H1 (cell line): ENCODE data around the gene RNF144A. TPM values are rescaled to one million over a fixed set of nuclear protein-coding genes. Genes with fewer than 3 reads are reported as not detected.

ENCODE experiments used
- CTCF ChIA-PET: fragments of 300-600 bp; sonication (Branson Sonifier 250); formaldehyde crosslinking; loops from one replicate; lab custom pipeline; 2021; ENCODE audit not compliant: partially characterized antibody; lab: Charles Lee
- POLR2A ChIA-PET: fragments of 300-600 bp; sonication (Branson Sonifier 250); formaldehyde crosslinking; loops from one replicate; lab custom pipeline; 2021; ENCODE audit warnings: inconsistent platforms; ENCODE audit not compliant: partially characterized antibody; lab: Charles Lee
- DNase-seq, 2 experiments: peaks; one replicate each; pipeline versions ENCODE4 v3.0.0 to v3.0.0-alpha.2; 2010 to 2022; ENCODE audit warnings: low spot score in 2 of 2, low read depth in 1 of 2, mixed read lengths in 1 of 2
- FAIRE-seq: peaks from 2 replicates; lab custom pipeline; 2011; peaks lifted over from hg19 to GRCh38; lab: Jason Lieb, UNC
- H2AFZ ChIP-seq: 2 replicates; pipeline ENCODE4 v1.8.1; 2012; ENCODE audit warnings: low read length, inconsistent platforms
- H2AK5ac ChIP-seq: 2 replicates; pipeline ENCODE4 v1.6.1; 2013; ENCODE audit warnings: low read depth, low read length
- H2BK120ac ChIP-seq: replicated peaks from 2 replicates; pipeline ENCODE3; 2013; ENCODE audit warnings: low read depth, low read length, inconsistent platforms
- H2BK12ac ChIP-seq: 2 replicates; pipeline ENCODE4 v1.6.1; 2013; ENCODE audit warnings: low read depth, low read length
- H2BK15ac ChIP-seq: 2 replicates; pipeline ENCODE4 v1.6.1; 2013; ENCODE audit warnings: low read length
- H2BK20ac ChIP-seq: 2 replicates; pipeline ENCODE4 v1.6.1; 2013; ENCODE audit warnings: low read length
- H2BK5ac ChIP-seq: 2 replicates; pipeline ENCODE4 v1.6.1; 2013; ENCODE audit warnings: low read depth, low read length
- H3K14ac ChIP-seq: 2 replicates; pipeline ENCODE4 v1.6.1; 2013; ENCODE audit warnings: inconsistent platforms; ENCODE audit not compliant: insufficient read length
- H3K18ac ChIP-seq: 2 replicates; pipeline ENCODE4 v1.6.1; 2013; ENCODE audit warnings: low read length; ENCODE audit errors: extremely low read depth
- H3K23ac ChIP-seq: 2 replicates; pipeline ENCODE4 v1.6.1; 2013; ENCODE audit warnings: inconsistent platforms; ENCODE audit not compliant: insufficient read length
- H3K23me2 ChIP-seq: 2 replicates; pipeline ENCODE4 v1.6.1; 2013; ENCODE audit warnings: low read depth, low read length
- H3K27ac ChIP-seq: 2 replicates; pipeline ENCODE4 v1.6.1; 2011; ENCODE audit warnings: low read depth, low read length, inconsistent platforms
- H3K27me3 ChIP-seq, 4 experiments: replicated peaks in 1 of 4; 1 replicate in 1 of 4; 2 replicates in 3 of 4; pipeline versions ENCODE4 v1.6.1 to v1.8.1; 2011 to 2013; ENCODE audit warnings: low read length in 3 of 4, mild to moderate bottlenecking in 3 of 4, inconsistent platforms in 2 of 4, mixed read lengths in 2 of 4, moderate library complexity in 1 of 4; ENCODE audit not compliant: control insufficient read depth in 3 of 4, insufficient read depth in 3 of 4; ENCODE audit errors: extremely low read depth in 1 of 4
- H3K36me3 ChIP-seq, 4 experiments: 2 replicates each; pipeline versions ENCODE4 v1.6.1 to v1.8.1; 2011 to 2013; ENCODE audit warnings: mild to moderate bottlenecking in 4 of 4, low read length in 3 of 4, moderate library complexity in 2 of 4, control low read depth in 1 of 4, inconsistent platforms in 1 of 4; ENCODE audit not compliant: insufficient read depth in 4 of 4, control insufficient read depth in 2 of 4
- H3K4ac ChIP-seq: replicated peaks from 2 replicates; pipeline ENCODE3; 2013; ENCODE audit warnings: low read length, low read depth, mixed read lengths, inconsistent platforms; ENCODE audit not compliant: insufficient read length
- H3K4me1 ChIP-seq, 4 experiments: replicated peaks in 1 of 4; 1 replicate in 1 of 4; 2 replicates in 3 of 4; pipeline versions ENCODE4 v1.6.1 to v1.8.1; 2011 to 2013; ENCODE audit warnings: low read length in 3 of 4, inconsistent platforms in 2 of 4, mixed read lengths in 1 of 4; ENCODE audit not compliant: insufficient read depth in 4 of 4, control insufficient read depth in 3 of 4
- H3K4me2 ChIP-seq, 2 experiments: 2 replicates each; pipeline versions ENCODE4 v1.6.1 to v1.8.1; 2011 to 2013; ENCODE audit warnings: low read depth in 2 of 2, low read length in 2 of 2, control low read depth in 1 of 2, inconsistent platforms in 1 of 2, mild to moderate bottlenecking in 1 of 2; ENCODE audit not compliant: insufficient read depth in 1 of 2
- H3K4me3 ChIP-seq, 4 experiments: fragments of 200-600, 300-600 bp in 1 of 4; sonication (generic), shearing (Covaris generic), sonication (Bioruptor Twin) in 1 of 4; 2 replicates each; pipeline versions ENCODE4 v1.5.1 to v1.8.1; 2011 to 2016; ENCODE audit warnings: low read length in 4 of 4, low read depth in 3 of 4, control low read depth in 2 of 4, inconsistent platforms in 2 of 4, mild to moderate bottlenecking in 2 of 4, mixed read lengths in 1 of 4, moderate library complexity in 1 of 4; ENCODE audit not compliant: insufficient read depth in 2 of 4; ENCODE audit errors: extremely low read depth in 1 of 4
- H3K56ac ChIP-seq: replicated peaks from 2 replicates; pipeline ENCODE3; 2013; ENCODE audit warnings: low read depth, mild to moderate bottlenecking, mixed read lengths, low read length, inconsistent platforms; ENCODE audit not compliant: insufficient read length
- H3K79me1 ChIP-seq: 2 replicates; pipeline ENCODE4 v1.6.1; 2013; ENCODE audit warnings: low read depth, low read length, control low read depth
- H3K79me2 ChIP-seq, 2 experiments: 2 replicates each; pipeline versions ENCODE4 v1.6.1 to v1.8.1; 2012 to 2013; ENCODE audit warnings: low read length in 2 of 2, mild to moderate bottlenecking in 2 of 2, inconsistent platforms in 1 of 2; ENCODE audit not compliant: insufficient read depth in 2 of 2, control insufficient read depth in 1 of 2
- H3K9ac ChIP-seq, 4 experiments: replicated peaks in 1 of 4; 1 replicate in 1 of 4; 2 replicates in 3 of 4; pipeline versions ENCODE4 v1.6.1 to v1.8.1; 2011 to 2013; ENCODE audit warnings: low read depth in 3 of 4, low read length in 3 of 4, control low read depth in 2 of 4, mild to moderate bottlenecking in 2 of 4, moderate library complexity in 2 of 4, inconsistent platforms in 1 of 4; ENCODE audit errors: extremely low read depth in 1 of 4
- H3K9me3 ChIP-seq, 2 experiments: 2 replicates each; pipeline versions ENCODE4 v1.6.1 to v1.8.1; 2012 to 2013; ENCODE audit warnings: mild to moderate bottlenecking in 2 of 2, moderate library complexity in 2 of 2, control low read depth in 1 of 2, inconsistent platforms in 1 of 2, low read depth in 1 of 2, low read length in 1 of 2, mixed read lengths in 1 of 2; ENCODE audit not compliant: insufficient read depth in 2 of 2
- H4K20me1 ChIP-seq, 2 experiments: replicated peaks in 1 of 2; 2 replicates each; pipeline versions ENCODE3 to v1.8.1; 2011 to 2013; ENCODE audit warnings: inconsistent platforms in 2 of 2, low read length in 2 of 2, mild to moderate bottlenecking in 1 of 2; ENCODE audit not compliant: insufficient read depth in 2 of 2, control insufficient read depth in 1 of 2
- H4K5ac ChIP-seq: 2 replicates; pipeline ENCODE4 v1.6.1; 2013; ENCODE audit warnings: low read length, low read depth, mixed read lengths, inconsistent platforms; ENCODE audit not compliant: insufficient read length
- H4K8ac ChIP-seq: 2 replicates; pipeline ENCODE4 v1.8.0; 2013; ENCODE audit warnings: mild to moderate bottlenecking, moderate library complexity, low read length, inconsistent platforms; ENCODE audit not compliant: insufficient read depth; ENCODE audit errors: extremely low read depth
- H4K91ac ChIP-seq: replicated peaks from 2 replicates; pipeline ENCODE3; 2013; ENCODE audit warnings: low read length, mixed read lengths, inconsistent platforms; ENCODE audit not compliant: insufficient read length
- CEBPB ChIP-seq: IDR thresholded peaks from 2 replicates; pipeline ENCODE4 v1.6.1; 2012; ENCODE audit warnings: low read depth, low read length
- CHD2 ChIP-seq: IDR thresholded peaks from 2 replicates; pipeline ENCODE4 v1.6.1; 2012; ENCODE audit warnings: low read length, improper control_type of control experiment
- EGR1 ChIP-seq: IDR thresholded peaks from 2 replicates; pipeline ENCODE4 v1.6.1; 2011; ENCODE audit warnings: low read depth, low read length, borderline replicate concordance
- FOSL1 ChIP-seq: IDR thresholded peaks from 2 replicates; pipeline ENCODE4 v1.6.1; 2011; ENCODE audit warnings: mild to moderate bottlenecking, low read depth, low read length, moderate library complexity; ENCODE audit not compliant: insufficient read depth
- PHF8 ChIP-seq: fragments of 200-600 bp; sonication (generic); conservative IDR thresholded peaks from 2 replicates; pipeline ENCODE4 v1.7.1; 2012; ENCODE audit warnings: low read depth, mild to moderate bottlenecking, inconsistent platforms, low read length, moderate library complexity
- POU5F1 ChIP-seq: IDR thresholded peaks from 2 replicates; pipeline ENCODE4 v1.6.1; 2011; ENCODE audit warnings: low read depth, mild to moderate bottlenecking, low read length, moderate library complexity
- RAD21 ChIP-seq, 2 experiments: IDR thresholded peaks in 1 of 2; conservative IDR thresholded peaks in 1 of 2; 2 replicates each; pipeline ENCODE4 v1.6.1; 2011; ENCODE audit warnings: low read depth in 2 of 2, low read length in 2 of 2, improper control_type of control experiment in 1 of 2, inconsistent platforms in 1 of 2, mild to moderate bottlenecking in 1 of 2, moderate library complexity in 1 of 2
- SP2 ChIP-seq: IDR thresholded peaks from 2 replicates; pipeline ENCODE4 v1.6.1; 2012; ENCODE audit warnings: mild to moderate bottlenecking, low read length, inconsistent platforms
- WGBS, 2 experiments: shearing (Covaris generic) in 1 of 2; methylation state at CpG; one replicate each; pipeline versions ENCODE4 v1.1.6 to v1.1.7; 2013 to 2015; ENCODE audit warnings: low lambda C conversion rate in 2 of 2, mixed read lengths in 2 of 2, inconsistent platforms in 1 of 2, low coverage in 1 of 2, missing lambda C conversion rate in 1 of 2; ENCODE audit not compliant: insufficient replicate concordance in 2 of 2, insufficient coverage in 1 of 2, insufficient read length in 1 of 2; ENCODE audit errors: extremely low coverage in 1 of 2, missing lambda C conversion rate in 1 of 2; 5-methylcytosine and 5-hydroxymethylcytosine counted together
- polyA plus RNA-seq, 7 experiments: library from polyadenylated mRNA; depleted of rRNA in 3 of 7; stranded (reverse) in 5 of 7; unstranded in 2 of 7; fragments of >200 nt in 5 of 7; fragments of 200-250 nt in 2 of 7; gene quantifications; 1 replicate in 5 of 7; 2 replicates in 1 of 7; 4 replicates in 1 of 7; pipeline versions ENCODE4 v1.2.1 to v1.2.3, GENCODE V29; 2011 to 2013; ENCODE audit warnings: missing spikeins in 2 of 7, mixed read lengths in 2 of 7
- total RNA-seq: library from RNA; stranded (reverse); fragmentation: NEBNext Ultra II Directional; extraction: Animal tissue kit (Norgen Biotek cat#: 25700); gene quantifications from 2 replicates; pipeline ENCODE4 v1.2.1, GENCODE V29; 2021

The RNF144A gene
- total and polyA plus RNA-seq, 2 of the 8 experiments (the other 6 are each of a cell fraction or from before 2014, with no cell fraction given), result 14.0 to 15.0 TPM

- no peak overlapping the region for H4K91ac ChIP-seq
- FAIRE-seq, result no peak
- H3K27me3 ChIP-seq, result no peaks in the 10 kb centered on the region
- H2BK120ac ChIP-seq, result no peak overlapping the region
- POLR2A ChIA-PET, result no interaction called here
- H3K36me3 ChIP-seq, result peaks cover 0 to 9% (median 2%) of the 10 kb centered on the region in 4 experiments; a peak in 2 of 8 replicates
- H3K23ac ChIP-seq, result no peak overlapping the region
- no peak for TF ChIP-seq PHF8
- TF ChIP-seq EGR1, result no peak
- TF ChIP-seq FOSL1, result no peak
- TF ChIP-seq RAD21 (IDR thresholded peaks at IDR 0.05 in 1 of 2, conservative IDR thresholded peaks at IDR 0.05 in 1 of 2; ENCODE audit: low read depth in 2 of 2, low read length in 2 of 2), result no peak
- no peak for TF ChIP-seq POU5F1
- no peak for TF ChIP-seq CEBPB
- no peak for TF ChIP-seq SP2
- TF ChIP-seq CHD2, result no peak
- TF ChIP-seq, all 59 proteins: peak for 0
- H2BK20ac ChIP-seq, result no peak overlapping the region
- H4K5ac ChIP-seq, result no peak overlapping the region
- no peaks in the 10 kb centered on the region for H4K20me1 ChIP-seq
- H3K4ac ChIP-seq, result no peak overlapping the region
- no peak overlapping the region for H3K14ac ChIP-seq
- H3K4me1 ChIP-seq, result peaks cover 0 to 6% (median under 1%) of the 10 kb centered on the region in 4 experiments; a peak in 3 of 7 replicates
- no peak overlapping the region for H3K4me3 ChIP-seq
- DNase-seq, result no peak
- H3K23me2 ChIP-seq, result no peaks in the 10 kb centered on the region
- no peak overlapping the region for H3K18ac ChIP-seq
- no peak overlapping the region for H2BK5ac ChIP-seq
- H3K56ac ChIP-seq, result no peak overlapping the region
- no peak overlapping the region for H2BK15ac ChIP-seq
- no peak overlapping the region for H3K4me2 ChIP-seq
- no peak overlapping the region for H2BK12ac ChIP-seq
- H3K27ac ChIP-seq, result no peak overlapping the region
- no peaks in the 10 kb centered on the region for H3K79me1 ChIP-seq
- H2AFZ ChIP-seq, result no peak overlapping the region
- no peak overlapping the region for H2AK5ac ChIP-seq
- H4K8ac ChIP-seq, result no peak overlapping the region
- CTCF ChIA-PET, result interaction anchor here (1.0 to 4.7 kb wide), 6 partner anchors 8 to 121 kb away, joined by 3 to 30 read pairs (median 10); no protein-coding TSS in a partner anchor
- no peaks in the 10 kb centered on the region for H3K9me3 ChIP-seq
- no peak overlapping the region for H3K9ac ChIP-seq
- WGBS, 2 experiments, result 90% methylated on average over 11 of the region's 11 CpGs; no CpG with 5 or more reads in 1 of the 2 experiments
- H3K79me2 ChIP-seq, result no peaks in the 10 kb centered on the region
These were observed 105.5 kb downstream of the RNF144A start for GRCh38 chr2:7022492-7023385.
